K562 (cell line): ENCODE measurements around the gene VTN. TPM values are rescaled to one million over a fixed set of nuclear protein-coding genes. Genes with fewer than 3 reads are reported as not detected.

Experiments used
- ATAC-seq: fragments of 200-7000 bp; cut with Tn5 transposase; 3 replicates; pipeline ENCODE4 v1.9.1; 2020; ENCODE audit warnings: moderate library complexity
- BruUV-seq: library from RNA; stranded (reverse); fragments of 400-500 nt; replicated peaks from 2 replicates; lab custom pipeline; 2021; lab: Mats Ljungman, UMichigan
- CTCF ChIA-PET: fragments of 300-600 bp; formaldehyde crosslinking; extraction: SDS; loops from one replicate; lab custom pipeline; 2021; ENCODE audit warnings: low intra/inter-chr PET ratio; lab: Yijun Ruan, JAX
- POLR2A ChIA-PET: fragments of 300-600, 350-650 bp; sonication (Branson Sonifier 250); formaldehyde crosslinking; extraction: SDS; loops from one replicate; lab custom pipeline; 2021; ENCODE audit warnings: antibody characterized with exemption, inconsistent platforms; lab: Yijun Ruan, JAX
- DNase-seq, 4 experiments: peaks; one replicate each; pipeline versions ENCODE4 v3.0.0 to v3.0.0-alpha.2; 2011 to 2018; ENCODE audit warnings: low spot score in 3 of 4, mixed read lengths in 3 of 4; ENCODE audit errors: extremely low read depth in 1 of 4
- FAIRE-seq: peaks from 2 replicates; lab custom pipeline; 2011; peaks lifted over from hg19 to GRCh38; lab: Jason Lieb, UNC
- H2AFZ ChIP-seq: 2 replicates; pipeline ENCODE4 v1.6.0; 2011; ENCODE audit warnings: low read depth, low read length, control low read depth, inconsistent platforms
- H3K27ac ChIP-seq: fragments of 200-600 bp; 3 replicates; pipeline ENCODE4 v1.8.0; 2011; ENCODE audit warnings: low read depth, mild to moderate bottlenecking, control low read depth, inconsistent platforms, low read length, moderate library complexity, mixed read lengths; ENCODE audit errors: extremely low read depth
- H3K27me3 ChIP-seq, 2 experiments: fragments of 300-600 bp in 1 of 2; 2 replicates in 1 of 2; 3 replicates in 1 of 2; pipeline versions ENCODE4 v1.6.0 to v1.8.0; 2011; ENCODE audit warnings: inconsistent platforms in 2 of 2, low read length in 2 of 2, mild to moderate bottlenecking in 1 of 2, mixed read lengths in 1 of 2, moderate library complexity in 1 of 2; ENCODE audit not compliant: control insufficient read depth in 2 of 2, insufficient read depth in 2 of 2
- H3K36me3 ChIP-seq: fragments of 300-600 bp; 3 replicates; pipeline ENCODE4 v1.8.0; 2011; ENCODE audit warnings: mild to moderate bottlenecking, low read length, inconsistent platforms; ENCODE audit not compliant: control insufficient read depth, insufficient read depth
- H3K4me1 ChIP-seq, 2 experiments: fragments of 200-600 bp in 1 of 2; replicated peaks in 1 of 2; 2 replicates in 1 of 2; 3 replicates in 1 of 2; pipeline versions ENCODE4 v1.5.1 to v1.8.0; 2011; ENCODE audit warnings: inconsistent platforms in 2 of 2, low read length in 2 of 2, mild to moderate bottlenecking in 1 of 2, mixed read lengths in 1 of 2, moderate library complexity in 1 of 2; ENCODE audit not compliant: control insufficient read depth in 2 of 2, insufficient read depth in 2 of 2
- H3K4me2 ChIP-seq: 2 replicates; pipeline ENCODE4 v1.6.1; 2011; ENCODE audit warnings: low read length, control low read depth, inconsistent platforms, mixed read lengths; ENCODE audit not compliant: insufficient read depth
- H3K4me3 ChIP-seq: fragments of 200-600 bp; sonication (generic), shearing (Covaris generic); 2 replicates; pipeline ENCODE4 v1.5.1; 2016; ENCODE audit warnings: control low read depth, inconsistent platforms
- H3K79me2 ChIP-seq: fragments of 200-600 bp; 3 replicates; pipeline ENCODE4 v1.8.0; 2011; ENCODE audit warnings: low read length, inconsistent platforms; ENCODE audit not compliant: control insufficient read depth, insufficient read depth
- H3K9ac ChIP-seq, 2 experiments: 2 replicates each; pipeline versions ENCODE4 v1.6.0 to v1.6.1; 2011; ENCODE audit warnings: low read depth in 2 of 2, low read length in 2 of 2, control low read depth in 1 of 2, inconsistent platforms in 1 of 2, mild to moderate bottlenecking in 1 of 2, mixed read lengths in 1 of 2; ENCODE audit not compliant: insufficient read depth in 1 of 2
- H3K9me1 ChIP-seq: one replicate; pipeline ENCODE4 v1.6.0; 2011; ENCODE audit warnings: inconsistent platforms, mild to moderate bottlenecking, low read length, moderate library complexity; ENCODE audit not compliant: control insufficient read depth, insufficient read depth
- H3K9me3 ChIP-seq: replicated peaks from 2 replicates; pipeline ENCODE4 v1.5.1; 2011; ENCODE audit warnings: low read depth, low read length, inconsistent platforms; ENCODE audit not compliant: control insufficient read depth, insufficient read depth
- H4K20me1 ChIP-seq: replicated peaks from 2 replicates; pipeline ENCODE4 v1.6.1; 2011; ENCODE audit warnings: low read length, inconsistent platforms, mixed read lengths; ENCODE audit not compliant: control insufficient read depth, insufficient read depth
- BCOR ChIP-seq: fragments of 450-650 bp; IDR thresholded peaks from 2 replicates; pipeline ENCODE4 v1.6.1; 2016
- CCAR2 ChIP-seq: fragments of 200-400 bp; formaldehyde crosslinking; IDR thresholded peaks from 2 replicates; pipeline ENCODE4 v1.6.1; 2017; ENCODE audit warnings: mild to moderate bottlenecking, low read depth, low read length
- HMGN3 ChIP-seq: IDR thresholded peaks from 2 replicates; pipeline ENCODE4 v1.6.1; 2011; ENCODE audit warnings: borderline replicate concordance, low read depth, mild to moderate bottlenecking, mixed read lengths, low read length; ENCODE audit not compliant: insufficient read length; ENCODE audit errors: extremely low read depth
- HOXB6 ChIP-seq: fragments of 250-450 bp; sonication (Bioruptor Pico); IDR thresholded peaks from 2 replicates; pipeline ENCODE4 v1.5.1; 2022; ENCODE audit warnings: mild to moderate bottlenecking, borderline replicate concordance
- MGA ChIP-seq: fragments of 450-650 bp; IDR thresholded peaks from 2 replicates; pipeline ENCODE4 v1.6.1; 2016; ENCODE audit warnings: mild to moderate bottlenecking, moderate library complexity
- RHOXF2B ChIP-seq: fragments of 250-450 bp; sonication (Bioruptor Pico); conservative IDR thresholded peaks from 2 replicates; pipeline ENCODE4 v1.5.1; 2021
- RUNX1 ChIP-seq: sonication (generic); IDR thresholded peaks from 2 replicates; pipeline ENCODE4 v1.6.1; 2016; ENCODE audit warnings: antibody characterized with exemption, low read depth
- THAP7 ChIP-seq: fragments of 250-450 bp; sonication (Bioruptor Pico); IDR thresholded peaks from 2 replicates; pipeline ENCODE4 v1.5.0; 2021
- XRCC4 ChIP-seq: IDR thresholded peaks from one replicate; pipeline ENCODE4 v1.6.1; 2011; ENCODE audit not compliant: insufficient read depth, insufficient read length; ENCODE audit errors: extremely low read depth
- ZNF277 ChIP-seq: fragments of 250-450 bp; sonication (Bioruptor Pico); IDR thresholded peaks from 2 replicates; pipeline ENCODE4 v1.8.0; 2022; ENCODE audit warnings: inconsistent platforms, mild to moderate bottlenecking, moderate library complexity, borderline replicate concordance
- WGBS: fragments of 100-300 bp; shearing (Covaris generic); methylation state at CpG from one replicate; pipeline ENCODE4 v1.1.6; 2016; ENCODE audit warnings: low coverage, mixed read lengths; ENCODE audit not compliant: insufficient coverage; ENCODE audit errors: missing lambda C conversion rate; 5-methylcytosine and 5-hydroxymethylcytosine counted together
- in situ Hi-C: fragments of 300-500 bp; cut with MboI; formaldehyde crosslinking; loops from 4 replicates; pipeline ENCODE4 v1.15.0; 2018; ENCODE audit warnings: inconsistent platforms, mixed read lengths
- intact Hi-C: fragments of 100-400 bp; cut with micrococcal nuclease; formaldehyde crosslinking; loops from 2 replicates; pipeline ENCODE4 v1.14.2; 2022
- polyA plus RNA-seq, 8 experiments: library from polyadenylated mRNA; depleted of rRNA in 4 of 8; stranded (reverse) in 5 of 8; unstranded in 3 of 8; fragments of >200 nt; fragmentation: Nextera tagmentation in 2 of 8; fragmentation: Illumina TruSeq in 1 of 8; extraction: Ambion mirVana in 2 of 8; extraction: Trizol in 1 of 8; gene quantifications; 2 replicates each; pipeline versions ENCODE4 v1.2.1 to v1.2.3, GENCODE V29; 2011 to 2014; ENCODE audit warnings: inconsistent platforms in 1 of 8, missing spikeins in 1 of 8
- total RNA-seq, 7 experiments: library from RNA; depleted of rRNA in 6 of 7; stranded (reverse); fragments of >200 nt in 6 of 7; fragmentation: Illumina TruSeq in 2 of 7; extraction: Trizol in 2 of 7; gene quantifications; 2 replicates each; pipeline versions ENCODE4 v1.2.1 to v1.2.3, GENCODE V29; 2011 to 2021; ENCODE audit warnings: low replicate concordance in 1 of 7

Gene VTN
- total and polyA plus RNA-seq, 9 of the 15 experiments (the other 6 are each of a cell fraction or from before 2014, with no cell fraction given) = 0.13 to 1.0 (median 0.29) TPM; not detected in 1

- no peak for ATAC-seq
- no peak for TF ChIP-seq THAP7 (CRISPR knock-in tag)
- no peak for TF ChIP-seq CCAR2
- no peak for TF ChIP-seq MGA
- TF ChIP-seq XRCC4 = no peak
- no peak for TF ChIP-seq RHOXF2B (CRISPR knock-in tag)
- no peak for TF ChIP-seq HOXB6 (CRISPR knock-in tag)
- no peak for TF ChIP-seq ZNF277 (CRISPR knock-in tag)
- TF ChIP-seq BCOR = no peak
- TF ChIP-seq HMGN3 = no peak
- no peak for TF ChIP-seq RUNX1
Observed at GRCh38 chr17:28348979-28349378, 21.1 kb downstream of the VTN start.

More at GRCh38 chr17:28348979-28349378, 21.1 kb downstream of the VTN start:
- H3K4me3 ChIP-seq = no peak overlapping the region
- H4K20me1 ChIP-seq = no peaks in the 10 kb centered on the region; the same call in none of the 2 replicates
- no peak overlapping the region for H3K27ac ChIP-seq
- no peak overlapping the region for H3K4me2 ChIP-seq
- FAIRE-seq (no peak), DNase-seq (no peak)
- 70% methylated on average over 3 of the region's 3 CpGs for WGBS
- in situ Hi-C loops = no loop called here
- H2AFZ ChIP-seq = no peak overlapping the region
- H3K36me3 ChIP-seq = peaks cover 96% of the 10 kb centered on the region
- POLR2A ChIA-PET = interaction anchor here (0.6 to 4.2 kb wide), 5 partner anchors 8 to 212 kb away, joined by 3 to 44 read pairs (median 4); partner anchors contain the start of genes IFT20, POLDIP2, SLC46A1 and TNFAIP1
- CTCF ChIA-PET = no interaction called here
- H3K79me2 ChIP-seq = no peaks in the 10 kb centered on the region
- BruUV-seq = no TSS peak
- intact Hi-C loops = no loop called here
- H3K9me3 ChIP-seq = no peaks in the 10 kb centered on the region
- H3K9ac ChIP-seq = no peak overlapping the region
- no peaks in the 10 kb centered on the region for H3K27me3 ChIP-seq
- peaks cover 0 to 3% of the 10 kb centered on the region in 2 experiments; a peak in 1 of 5 replicates for H3K4me1 ChIP-seq
- H3K9me1 ChIP-seq = no peaks in the 10 kb centered on the region
